Measurements from ENCODE around the gene AQP6.

DNA sequence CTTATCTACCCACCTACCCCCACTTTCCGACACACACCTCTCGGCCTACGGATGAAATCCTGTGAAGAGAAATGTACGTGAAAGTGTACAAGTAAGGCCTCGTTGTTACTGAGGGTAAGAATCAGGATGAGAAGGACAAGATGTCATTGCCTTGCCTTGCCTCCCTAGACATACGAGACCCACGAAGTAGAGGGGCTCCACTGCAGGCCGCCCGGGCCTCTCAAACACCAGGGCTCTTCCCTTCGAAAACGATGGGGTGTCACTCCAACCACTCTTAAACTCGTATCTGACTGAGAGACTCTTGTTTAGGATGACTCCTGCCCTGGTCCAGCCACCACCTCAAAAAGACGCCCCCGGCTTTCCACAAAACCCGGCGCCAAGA lies 52.0 kb downstream of the AQP6 start:
- TF ChIP-seq CTCF (IDR thresholded peaks at IDR 0.05; ENCODE audit: low read length) (no peak), EZH2 (IDR thresholded peaks at IDR 0.05; ENCODE audit: borderline replicate concordance, low read length) (no peak)

Measured in OCI-LY1 (cell line).